BE2C (cell line): ENCODE results near the gene CFAP46.

Experiments used
- DNase-seq: peaks from one replicate; pipeline ENCODE4 v3.0.0-alpha.2; 2020
- H3K27me3 ChIP-seq: fragments of 250-450 bp; sonication (Bioruptor Pico); 2 replicates; pipeline ENCODE4 v1.5.1; 2020; ENCODE audit warnings: mild to moderate bottlenecking
- H3K36me3 ChIP-seq: fragments of 250-450 bp; sonication (Bioruptor Pico); 2 replicates; pipeline ENCODE4 v1.5.1; 2020; ENCODE audit warnings: mild to moderate bottlenecking
- H3K4me1 ChIP-seq: fragments of 250-450 bp; sonication (Bioruptor Pico); 2 replicates; pipeline ENCODE4 v1.5.1; 2020
- H3K4me3 ChIP-seq: 2 replicates; pipeline ENCODE4 v1.5.1; 2011; ENCODE audit warnings: low read depth, low read length
- H3K9me3 ChIP-seq: fragments of 250-450 bp; sonication (Bioruptor Pico); 2 replicates; pipeline ENCODE4 v1.5.1; 2020
- CTCF ChIP-seq: IDR thresholded peaks from 2 replicates; pipeline ENCODE4 v1.5.1; 2012; ENCODE audit warnings: mild to moderate bottlenecking, low read depth, low read length

The CFAP46 gene

GRCh38 chr10:132984008-132984295 is 41.6 kb upstream of the CFAP46 start:
- no peaks in the 10 kb centered on the region for H3K4me1 ChIP-seq
- no peak for DNase-seq
- H3K4me3 ChIP-seq, result no peak overlapping the region
- H3K27me3 ChIP-seq, result no peaks in the 10 kb centered on the region
- no peaks in the 10 kb centered on the region for H3K9me3 ChIP-seq
- TF ChIP-seq CTCF, result no peak
- no peaks in the 10 kb centered on the region for H3K36me3 ChIP-seq

- no peaks in the 10 kb centered on the region for H3K4me1 ChIP-seq
- no peaks in the 10 kb centered on the region for H3K36me3 ChIP-seq
- H3K27me3 ChIP-seq, result no peaks in the 10 kb centered on the region
- no peak overlapping the region for H3K4me3 ChIP-seq
- no peak for DNase-seq
- no peak for TF ChIP-seq CTCF
- no peaks in the 10 kb centered on the region for H3K9me3 ChIP-seq
These were observed 41.1 kb upstream of the CFAP46 start for GRCh38 chr10:132983252-132984007.

DNA sequence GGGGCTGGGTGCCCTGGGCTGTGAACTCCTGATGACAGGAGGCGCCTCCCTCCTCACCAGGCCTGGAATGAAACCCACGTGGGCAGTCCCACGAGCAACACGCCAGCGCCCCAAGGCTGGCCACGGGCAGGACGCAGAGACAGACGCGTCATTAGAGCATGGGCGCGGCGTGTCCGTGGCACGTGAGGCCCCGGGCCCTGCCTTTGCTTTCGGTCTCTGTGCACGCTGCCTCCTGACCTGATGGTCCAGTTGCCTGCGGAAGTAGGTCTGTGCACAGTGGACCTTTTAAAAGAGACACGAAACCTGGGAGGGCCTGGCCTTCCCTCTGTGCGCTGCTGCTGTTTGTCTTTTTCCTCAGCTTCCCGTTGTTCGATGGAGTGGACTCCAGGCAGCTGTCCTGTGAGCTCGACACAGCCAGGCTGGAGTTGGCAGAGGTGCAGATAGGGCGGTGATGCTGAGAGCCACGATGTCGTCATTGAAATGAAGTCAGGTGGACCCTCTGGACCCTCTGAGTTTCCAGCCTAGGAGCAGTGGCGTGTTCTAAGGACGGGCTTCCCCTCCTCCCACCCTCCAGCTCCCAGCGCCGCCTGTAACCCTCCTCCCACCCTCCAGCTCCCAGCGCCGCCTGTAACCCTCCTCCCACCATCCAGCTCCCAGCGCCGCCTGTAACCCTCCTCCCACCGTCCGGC is 40.1 kb upstream of the CFAP46 start:
- no peaks in the 10 kb centered on the region for H3K9me3 ChIP-seq
- no peaks in the 10 kb centered on the region for H3K27me3 ChIP-seq

DNA sequence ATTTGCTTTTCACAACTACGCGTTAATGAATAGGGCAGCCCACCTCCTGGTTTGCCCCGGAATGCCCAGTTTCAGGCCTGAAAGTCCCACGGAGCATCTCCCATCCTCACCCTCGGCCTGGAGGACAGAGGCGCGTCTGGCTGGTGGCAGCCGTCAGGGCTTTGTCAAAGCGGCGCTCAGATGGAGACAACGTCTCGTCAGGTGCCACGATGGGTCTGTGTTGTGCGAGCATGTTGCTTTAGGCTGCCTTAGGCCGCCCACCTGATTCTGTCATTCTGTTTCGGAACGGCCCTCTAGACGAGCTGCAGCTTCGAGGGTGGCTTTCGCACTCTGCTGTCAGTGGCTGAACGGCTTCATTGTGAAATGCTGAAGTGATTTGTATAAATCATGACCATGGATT is 39.4 kb upstream of the CFAP46 start:
- no peaks in the 10 kb centered on the region for H3K36me3 ChIP-seq
- no peak for DNase-seq
- no peaks in the 10 kb centered on the region for H3K9me3 ChIP-seq
- H3K4me1 ChIP-seq, result no peaks in the 10 kb centered on the region
- H3K4me3 ChIP-seq, result no peak overlapping the region
- no peak for TF ChIP-seq CTCF
- no peaks in the 10 kb centered on the region for H3K27me3 ChIP-seq

More for the DNA sequence above, 40.1 kb upstream of the CFAP46 start:
- no peak for DNase-seq
- no peak for TF ChIP-seq CTCF
- Histone ChIP-seq H3K4me3 (no peak overlapping the region), H3K36me3 (no peaks in the 10 kb centered on the region), H3K4me1 (no peaks in the 10 kb centered on the region)

- no peak overlapping the region for H3K4me3 ChIP-seq
- TF ChIP-seq CTCF, result no peak
- H3K27me3 ChIP-seq, result no peaks in the 10 kb centered on the region
- no peak for DNase-seq
- H3K9me3 ChIP-seq, result no peaks in the 10 kb centered on the region
- no peaks in the 10 kb centered on the region for H3K36me3 ChIP-seq
- no peaks in the 10 kb centered on the region for H3K4me1 ChIP-seq
These were observed 38.8 kb upstream of the CFAP46 start for GRCh38 chr10:132981173-132981555.

DNA sequence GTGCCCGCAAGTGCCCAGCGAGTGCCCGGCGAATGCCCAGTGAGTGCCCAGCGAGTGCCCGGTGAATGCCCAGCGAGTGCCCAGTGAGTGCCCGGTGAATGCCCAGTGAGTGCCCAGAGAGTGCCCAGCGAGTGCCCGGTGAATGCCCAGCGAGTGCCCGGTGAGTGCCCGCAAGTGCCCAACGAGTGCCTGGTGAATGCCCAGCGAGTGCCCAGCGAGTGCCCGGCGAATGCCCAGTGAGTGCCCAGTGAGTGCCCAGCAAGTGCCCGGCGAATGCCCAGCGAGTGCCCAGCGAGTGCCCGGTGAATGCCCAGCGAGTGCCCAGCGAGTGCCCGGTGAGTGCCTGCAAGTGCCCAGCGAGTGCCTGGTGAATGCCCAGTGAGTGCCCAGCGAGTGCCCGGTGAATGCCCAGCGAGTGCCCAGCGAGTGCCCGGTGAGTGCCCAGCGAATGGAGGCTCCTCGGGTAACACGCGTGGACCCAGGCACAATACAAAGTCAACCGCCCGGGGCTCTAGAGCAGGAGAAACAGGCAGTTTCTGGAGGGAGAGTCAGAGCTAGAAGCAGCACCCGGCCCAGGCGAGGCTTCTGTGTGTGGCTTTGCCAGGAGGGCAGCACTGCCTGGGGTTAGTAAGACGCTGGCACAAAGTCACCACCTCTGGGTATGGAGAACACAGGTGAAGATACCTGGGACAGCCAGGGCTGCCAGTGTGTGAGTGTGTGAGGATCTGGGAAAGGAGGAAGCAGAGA is 38.2 kb upstream of the CFAP46 start:
- no peak for DNase-seq
- no peaks in the 10 kb centered on the region for H3K9me3 ChIP-seq
- no peaks in the 10 kb centered on the region for H3K27me3 ChIP-seq
- H3K36me3 ChIP-seq, result no peaks in the 10 kb centered on the region
- H3K4me1 ChIP-seq, result no peaks in the 10 kb centered on the region
- no peak overlapping the region for H3K4me3 ChIP-seq
- no peak for TF ChIP-seq CTCF
